HG03565 (cell line): Measurements from ENCODE around the gene TBC1D9.

Experiments used
- ATAC-seq: cut with Tn5 transposase; IDR thresholded peaks from one replicate; pipeline ENCODE4 v1.9.1; 2021; ENCODE audit warnings: mild to moderate bottlenecking, moderate library complexity; ENCODE audit not compliant: unreplicated experiment

Gene TBC1D9

DNA sequence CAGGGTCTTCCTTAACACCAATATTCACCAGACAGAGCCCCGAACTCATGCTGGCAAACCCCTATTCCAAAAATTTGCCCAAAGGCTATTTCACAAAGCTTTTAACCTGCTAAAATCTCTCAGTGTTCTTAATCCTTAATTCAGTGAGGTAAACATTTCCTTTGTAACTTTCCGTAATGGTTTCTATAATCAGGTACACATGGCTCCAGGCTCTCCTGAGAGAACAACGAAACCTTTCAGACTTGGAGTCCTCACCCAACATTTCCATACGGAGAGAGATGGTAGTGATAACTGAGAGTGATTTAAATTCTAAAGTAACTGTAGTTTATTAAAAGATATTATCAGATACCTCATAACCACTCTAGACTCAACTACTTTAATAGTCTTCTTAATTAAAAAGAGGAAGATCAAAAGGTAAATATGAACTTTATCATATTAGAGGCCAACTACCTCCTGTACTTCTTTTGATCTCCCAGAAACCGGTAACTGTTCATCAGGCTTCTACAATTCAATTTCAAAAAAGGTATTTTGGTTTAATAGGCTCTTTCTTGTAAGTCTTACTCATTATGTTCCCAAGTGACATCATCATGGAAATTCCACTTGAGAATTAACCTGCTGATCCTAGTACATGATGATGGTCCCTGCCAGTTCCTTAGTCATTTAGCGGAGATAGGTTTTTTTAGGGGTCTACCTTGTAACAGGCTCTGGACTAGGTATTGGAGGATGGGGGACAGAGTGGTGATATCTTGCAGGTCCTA is 96.1 kb downstream of the TBC1D9 start:
- no peak for ATAC-seq

GRCh38 chr4:140654495-140654814 is 101.7 kb downstream of the TBC1D9 start:
- no peak for ATAC-seq

GRCh38 chr4:140653718-140654494 is 102.3 kb downstream of the TBC1D9 start:
- no peak for ATAC-seq

- no peak for ATAC-seq
These were observed 103.6 kb downstream of the TBC1D9 start for GRCh38 chr4:140652601-140653000.

DNA sequence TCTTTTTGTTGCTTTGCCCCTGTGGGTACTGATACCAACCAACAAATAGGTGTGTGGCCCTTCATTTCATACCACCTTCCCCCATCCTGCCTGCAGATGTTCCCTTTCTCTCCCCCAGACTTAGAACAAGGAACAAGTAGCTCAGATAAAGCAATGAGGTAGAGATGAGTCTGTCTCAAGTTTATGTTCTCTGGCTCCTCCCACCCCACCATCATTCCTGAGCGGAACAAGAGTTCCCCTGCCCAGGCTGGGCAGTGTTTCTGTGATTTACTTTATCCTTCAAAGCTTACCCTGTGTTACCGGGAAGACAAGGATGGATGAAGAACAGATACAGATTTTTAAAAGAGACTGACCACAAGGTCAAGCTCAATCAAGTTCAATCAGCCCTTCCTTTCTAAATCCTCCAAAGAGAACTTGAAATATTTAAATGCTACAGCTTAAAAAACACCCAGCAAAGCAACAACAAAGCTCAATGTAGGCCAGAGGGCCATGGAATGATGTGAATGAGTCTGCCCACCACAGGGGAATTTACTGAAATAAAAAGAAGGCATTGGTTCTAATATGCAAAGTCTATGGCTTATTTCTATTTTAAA is 107.4 kb downstream of the TBC1D9 start:
- ATAC-seq: no peak

GRCh38 chr4:140645614-140646412 is 110.4 kb downstream of the TBC1D9 start:
- no peak for ATAC-seq

DNA sequence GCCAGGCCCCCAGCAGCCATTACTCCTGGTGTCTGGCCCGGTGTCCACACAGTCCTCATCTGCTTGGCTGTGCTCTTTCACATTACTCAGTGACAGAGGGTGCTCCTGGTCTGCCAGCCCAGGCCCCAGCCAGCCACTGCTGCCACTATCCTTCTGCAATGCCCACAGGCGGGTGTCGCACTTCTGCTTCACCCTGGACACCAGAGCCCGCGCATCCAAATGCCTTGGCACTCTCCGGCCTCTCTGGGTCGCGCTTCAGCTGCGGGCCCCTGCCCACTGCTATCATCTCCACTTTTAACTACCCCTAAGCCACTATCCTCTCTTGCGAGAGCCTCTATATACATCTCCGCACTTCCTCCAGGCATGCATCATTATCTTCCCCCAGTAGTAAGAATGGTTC is 111.0 kb downstream of the TBC1D9 start:
- ATAC-seq: no peak

- no peak for ATAC-seq
These were observed 111.6 kb downstream of the TBC1D9 start for GRCh38 chr4:140644470-140645185.

DNA sequence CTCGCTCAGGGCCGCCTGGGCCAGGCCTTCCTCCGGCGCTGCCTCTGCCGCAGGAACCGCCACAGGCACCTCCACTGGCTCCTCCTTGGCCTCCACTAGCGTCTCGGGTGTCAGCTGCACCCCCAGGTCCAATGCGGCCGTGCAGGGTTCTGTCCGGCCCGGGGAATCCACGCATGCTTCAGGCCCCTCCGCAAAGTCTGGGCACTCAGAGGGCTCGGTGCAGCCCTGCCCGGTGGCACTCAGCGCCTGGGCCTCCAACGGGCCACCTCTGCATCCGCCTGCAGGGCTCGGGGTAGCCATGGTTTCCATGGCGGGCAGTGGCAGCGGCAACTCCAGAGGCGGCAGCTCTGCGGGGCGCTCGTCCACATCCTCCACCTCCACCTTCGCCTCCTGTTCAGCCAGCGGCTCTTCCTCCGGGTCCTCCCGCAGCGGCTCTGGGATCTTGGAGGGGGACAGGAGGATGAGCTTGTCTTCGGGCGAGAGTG is 112.6 kb downstream of the TBC1D9 start:
- ATAC-seq: no peak

DNA sequence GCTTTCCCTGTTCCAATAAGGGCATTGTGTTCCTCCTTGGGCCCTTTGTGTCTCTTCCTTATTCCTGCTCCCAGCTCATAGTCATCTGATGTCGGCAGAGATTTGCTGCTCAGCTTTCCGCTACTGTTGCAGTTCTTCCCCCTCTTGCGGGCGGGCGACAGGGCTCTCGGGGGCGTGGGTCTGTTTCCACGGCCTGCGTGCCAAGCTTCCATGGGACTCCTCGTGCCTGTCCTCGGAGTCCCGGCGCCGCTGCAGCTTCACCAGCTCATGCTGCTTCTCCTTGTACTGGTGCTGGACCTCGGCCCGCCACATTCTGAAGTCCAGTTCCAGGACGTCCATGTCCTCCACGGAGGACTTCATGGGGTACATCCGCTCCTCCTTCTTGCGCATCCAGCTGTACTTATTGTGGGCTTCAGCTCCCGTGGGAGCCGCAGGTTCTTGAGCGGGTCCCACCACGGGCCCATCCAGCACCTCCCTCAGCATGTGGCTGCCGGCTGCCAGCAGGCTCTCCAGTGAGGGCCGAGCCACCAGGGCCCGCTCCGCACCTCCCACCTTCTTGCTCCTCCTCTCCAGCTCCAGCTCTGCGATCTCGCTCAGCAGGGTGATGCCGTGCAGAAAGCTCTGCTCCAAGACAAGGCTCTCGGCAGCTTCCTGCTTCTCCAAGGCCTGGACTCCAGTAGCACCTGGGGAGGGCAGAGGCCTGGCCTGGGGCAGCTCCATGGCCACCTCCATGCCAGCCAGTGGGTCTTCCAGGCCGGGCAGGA is 113.3 kb downstream of the TBC1D9 start:
- ATAC-seq: no peak

DNA sequence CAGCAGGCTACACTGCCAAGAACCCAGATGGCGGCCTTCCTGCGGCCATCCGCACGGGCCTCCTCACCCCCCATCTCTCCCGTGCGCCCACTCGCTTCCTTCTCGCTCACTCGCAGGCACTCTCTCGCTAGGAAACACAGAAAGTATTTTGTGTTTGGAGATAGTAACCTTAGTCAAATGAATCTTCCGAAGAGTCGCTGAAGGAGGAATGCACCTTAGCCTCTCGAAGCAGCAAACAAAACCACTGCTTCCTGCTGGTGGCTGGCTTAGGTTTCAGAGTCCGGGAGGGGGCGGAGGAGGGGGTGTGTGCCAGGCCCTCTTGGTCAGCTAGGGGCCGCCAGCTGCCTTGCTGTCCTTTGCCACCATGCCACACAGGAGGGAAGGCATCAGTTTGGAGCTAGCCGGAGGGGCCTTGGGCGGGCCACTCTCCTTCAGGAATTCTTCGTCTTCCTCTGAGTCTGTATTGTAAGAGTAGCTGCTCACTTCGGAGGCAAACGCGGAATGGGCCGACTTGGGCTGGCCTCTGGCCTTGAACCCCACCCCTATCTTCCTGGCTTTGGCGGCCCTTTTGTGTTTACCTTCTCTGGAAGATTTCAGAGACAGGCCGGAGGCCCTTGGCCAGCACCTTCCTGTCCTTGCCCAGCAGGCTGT is 114.3 kb downstream of the TBC1D9 start:
- no peak for ATAC-seq

GRCh38 chr4:140641105-140641555 is 115.1 kb downstream of the TBC1D9 start:
- ATAC-seq: no peak

- ATAC-seq: no peak
These were observed 115.9 kb downstream of the TBC1D9 start for GRCh38 chr4:140640150-140640748.

DNA sequence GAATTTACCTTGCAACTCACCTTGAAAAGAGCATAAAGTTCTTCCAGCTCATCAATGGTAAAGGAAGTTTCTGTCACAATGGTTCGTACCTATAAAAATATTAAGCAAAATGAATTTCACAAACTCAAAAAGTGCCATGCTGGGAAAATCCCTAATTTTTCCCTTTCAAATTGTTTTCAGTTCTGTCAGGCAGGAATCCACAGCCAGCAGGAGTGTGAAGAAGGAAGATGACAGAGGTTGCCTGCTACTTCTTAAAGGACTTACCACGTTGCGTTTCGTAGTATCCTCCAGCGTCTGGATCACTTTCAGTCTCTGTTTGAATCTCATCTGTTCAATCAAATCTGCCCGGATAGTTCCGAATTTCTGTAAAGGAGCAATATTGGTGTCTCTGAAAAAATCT is 117.1 kb downstream of the TBC1D9 start:
- ATAC-seq: no peak

DNA sequence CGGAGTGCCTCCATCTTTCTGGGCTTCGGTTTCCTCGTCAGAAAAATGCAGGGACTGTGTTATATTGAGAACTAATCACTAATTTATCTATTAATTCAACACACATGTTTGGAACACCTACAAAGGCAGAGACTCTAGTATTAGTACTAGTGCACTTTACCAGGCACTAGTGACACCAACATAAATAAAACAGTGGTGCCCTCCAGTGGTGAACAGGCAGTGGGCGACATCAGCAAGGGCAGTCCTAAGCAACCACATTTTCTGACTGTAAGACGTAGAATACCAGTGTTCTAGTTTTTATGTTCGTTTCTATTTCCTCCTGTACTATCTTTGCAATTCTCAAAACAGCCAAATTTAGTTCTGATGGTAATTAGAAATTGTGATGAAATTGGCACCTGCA is 118.3 kb downstream of the TBC1D9 start:
- ATAC-seq: peak; percentile 75

DNA sequence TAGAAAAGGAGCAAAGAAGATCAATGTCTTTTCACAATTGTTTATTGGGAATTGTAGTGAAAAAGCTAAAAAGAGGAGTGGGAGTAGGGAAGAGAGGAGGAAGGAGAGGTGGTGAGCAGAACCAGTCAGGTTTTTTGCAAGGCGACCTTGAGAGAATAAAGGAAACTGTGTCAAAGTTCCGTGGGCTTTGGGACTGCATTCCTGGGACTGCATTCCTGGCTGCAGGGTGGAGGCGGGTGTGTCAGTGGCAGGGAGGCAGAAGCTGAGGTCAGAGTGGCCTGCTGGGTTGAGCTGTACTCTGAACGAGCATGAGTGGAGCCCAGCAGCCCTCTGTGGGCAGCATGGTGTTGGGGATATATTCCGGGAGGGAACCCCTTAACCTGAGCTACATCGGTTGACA is 120.6 kb downstream of the TBC1D9 start:
- ATAC-seq: no peak

GRCh38 chr4:140633951-140634350 is 122.2 kb downstream of the TBC1D9 start:
- ATAC-seq: no peak

DNA sequence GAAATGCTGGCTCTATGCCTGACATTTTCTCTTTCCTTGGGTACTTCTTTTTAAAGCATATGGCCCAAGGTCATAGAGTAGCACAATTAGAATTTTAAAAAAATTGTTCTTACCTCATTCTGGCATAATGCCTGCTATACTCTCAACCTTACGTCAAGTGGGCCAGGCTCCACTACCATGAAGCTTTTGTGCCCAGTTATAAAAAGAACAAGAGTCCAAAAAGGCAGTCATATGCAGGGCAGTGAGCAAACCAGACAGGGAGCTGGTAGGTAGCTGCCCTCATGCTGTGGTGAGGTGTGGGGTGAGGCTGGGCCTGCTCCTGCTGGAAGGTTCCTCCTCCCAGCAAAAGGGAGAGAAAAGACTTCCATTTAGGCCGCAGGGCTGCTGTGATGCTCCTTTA is 123.1 kb downstream of the TBC1D9 start:
- no peak for ATAC-seq

DNA sequence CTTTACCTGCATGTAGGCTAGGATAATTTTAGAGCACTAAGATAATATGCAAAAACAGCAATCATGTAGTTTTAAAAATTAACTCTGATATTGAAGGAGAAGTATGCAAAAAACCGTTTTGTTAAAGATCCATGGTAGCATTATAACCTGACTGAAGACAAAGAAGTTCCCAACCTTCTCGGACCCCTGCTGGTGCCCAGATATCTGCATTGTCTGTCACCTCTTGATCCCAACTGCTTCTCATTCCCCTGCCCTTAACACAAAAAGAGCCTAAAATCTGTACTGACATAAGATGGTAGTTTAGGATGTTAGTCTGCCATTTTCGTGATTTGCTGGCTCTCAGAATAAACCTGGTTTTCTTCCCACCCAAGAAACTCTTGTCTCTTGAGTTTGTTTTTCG is 125.9 kb downstream of the TBC1D9 start:
- no peak for ATAC-seq
